Epithelial cell of proximal tubule (primary cell): ENCODE results near the gene TSPAN18. TPM values are rescaled to one million over a fixed set of nuclear protein-coding genes. Genes with fewer than 3 reads are reported as not detected.

ENCODE experiments used
- DNase-seq: peaks from one replicate; pipeline ENCODE4 v3.0.0-alpha.2; 2011; ENCODE audit warnings: low read depth
- H3K4me3 ChIP-seq: 2 replicates; pipeline ENCODE4 v1.5.1; 2011; ENCODE audit warnings: low read depth, mild to moderate bottlenecking, low read length
- CTCF ChIP-seq: conservative IDR thresholded peaks from 2 replicates; pipeline ENCODE4 v1.5.1; 2012; ENCODE audit warnings: low read depth, mild to moderate bottlenecking, low read length
- total RNA-seq: library from RNA; depleted of rRNA; stranded (reverse); fragments of >200 nt; gene quantifications from 2 replicates; pipeline ENCODE4 v1.2.3, GENCODE V29; 2015

TSPAN18 gene
- total RNA-seq, 1 donor from 2014 or later = 1.6 TPM

- TF ChIP-seq CTCF = no peak
- DNase-seq = no peak
- no peak overlapping the region for H3K4me3 ChIP-seq
Measured at GRCh38 chr11:44755556-44756523, 29.1 kb downstream of the TSPAN18 start.

- TF ChIP-seq CTCF = no peak
Measured at GRCh38 chr11:44758983-44759382, 32.2 kb downstream of the TSPAN18 start.

GRCh38 chr11:44759743-44760476 is 33.1 kb downstream of the TSPAN18 start:
- no peak for DNase-seq
- H3K4me3 ChIP-seq = no peak overlapping the region
- TF ChIP-seq CTCF = no peak

More at GRCh38 chr11:44758983-44759382, 32.2 kb downstream of the TSPAN18 start:
- H3K4me3 ChIP-seq = no peak overlapping the region
- DNase-seq = no peak

- TF ChIP-seq CTCF = no peak
- DNase-seq = no peak
- H3K4me3 ChIP-seq = no peak overlapping the region
Measured at GRCh38 chr11:44760477-44760872, 33.7 kb downstream of the TSPAN18 start.

GRCh38 chr11:44760917-44761550 is 34.3 kb downstream of the TSPAN18 start:
- peak; percentile 68 for DNase-seq

GRCh38 chr11:44761551-44761961 is 34.8 kb downstream of the TSPAN18 start:
- TF ChIP-seq CTCF = no peak
- H3K4me3 ChIP-seq = no peak overlapping the region
- no peak for DNase-seq

More at GRCh38 chr11:44760917-44761550, 34.3 kb downstream of the TSPAN18 start:
- H3K4me3 ChIP-seq = no peak overlapping the region
- TF ChIP-seq CTCF = peak; percentile 6
